22Rv1 (cell line): ENCODE data around the gene NLRP12.

Experiments used
- CTCF ChIP-seq: fragments of 450-650 bp; IDR thresholded peaks from 2 replicates; pipeline ENCODE4 v1.5.1; 2017; ENCODE audit warnings: mild to moderate bottlenecking
- ZFX ChIP-seq: fragments of 450-650 bp; IDR thresholded peaks from 2 replicates; pipeline ENCODE4 v1.6.1; 2017; ENCODE audit warnings: antibody characterized with exemption, borderline replicate concordance

GRCh38 chr19:53865523-53865917 is 41.4 kb upstream of the NLRP12 start:
- TF ChIP-seq CTCF, result no peak
- no peak for TF ChIP-seq ZFX
